GM12878 (cell line): Measurements from ENCODE around the gene CDC42SE1. TPM values are rescaled to one million over a fixed set of nuclear protein-coding genes. Genes with fewer than 3 reads are reported as not detected.

ENCODE experiments used
- ATAC-seq: fragments of 200-7000 bp; cut with Tn5 transposase; 3 replicates; pipeline ENCODE4 v1.9.1; 2020; ENCODE audit warnings: mild to moderate bottlenecking, moderate library complexity
- BruUV-seq: library from RNA; stranded (reverse); fragments of 400-500 nt; replicated peaks from 2 replicates; lab custom pipeline; 2021; lab: Mats Ljungman, UMichigan
- CTCF ChIA-PET: fragments of 300-600 bp; sonication (Branson Sonifier 250); formaldehyde crosslinking; extraction: SDS; loops from one replicate; lab custom pipeline; 2021; ENCODE audit warnings: inconsistent platforms; lab: Yijun Ruan, JAX
- POLR2A ChIA-PET: fragments of 350-600 bp; formaldehyde crosslinking; extraction: SDS; loops from one replicate; lab custom pipeline; 2021; ENCODE audit warnings: inconsistent platforms; lab: Charles Lee
- RAD21 ChIA-PET: fragments of 300-600 bp; sonication (Branson Sonifier 250); formaldehyde crosslinking; loops from one replicate; lab custom pipeline; 2023; ENCODE audit warnings: antibody characterized with exemption; ENCODE audit not compliant: unreplicated experiment; lab: Charles Lee
- SMC1A ChIA-PET: fragments of 300-600 bp; sonication (Branson Sonifier 250); formaldehyde crosslinking; loops from one replicate; lab custom pipeline; 2023; ENCODE audit not compliant: unreplicated experiment, uncharacterized antibody; lab: Charles Lee
- DNase-seq: peaks from one replicate; pipeline ENCODE4 v3.0.0-alpha.2; 2011; ENCODE audit warnings: low read depth, low spot score
- FAIRE-seq: peaks from 3 replicates; lab custom pipeline; 2011; peaks lifted over from hg19 to GRCh38; lab: Jason Lieb, UNC
- H2AFZ ChIP-seq: 2 replicates; pipeline ENCODE4 v1.6.0; 2011; ENCODE audit warnings: low read depth, low read length, control low read depth; ENCODE audit not compliant: control insufficient read depth
- H3K27ac ChIP-seq: 2 replicates; pipeline ENCODE4 v1.5.1; 2011; ENCODE audit warnings: control low read depth; ENCODE audit not compliant: control insufficient read depth, insufficient read depth
- H3K27me3 ChIP-seq, 2 experiments: replicated peaks in 1 of 2; 2 replicates each; pipeline versions ENCODE4 v1.6.0 to v1.6.1; 2011; ENCODE audit warnings: low read length in 1 of 2; ENCODE audit not compliant: control insufficient read depth in 2 of 2, insufficient read depth in 2 of 2
- H3K36me3 ChIP-seq, 2 experiments: 2 replicates each; pipeline ENCODE4 v1.5.1; 2011; ENCODE audit warnings: low read length in 1 of 2; ENCODE audit not compliant: control insufficient read depth in 2 of 2, insufficient read depth in 2 of 2
- H3K4me1 ChIP-seq: 2 replicates; pipeline ENCODE4 v1.6.1; 2011; ENCODE audit warnings: mild to moderate bottlenecking, low read length, moderate library complexity, mixed read lengths; ENCODE audit not compliant: control insufficient read depth, insufficient read depth
- H3K4me2 ChIP-seq: 2 replicates; pipeline ENCODE4 v1.6.0; 2011; ENCODE audit warnings: control low read depth; ENCODE audit not compliant: control insufficient read depth, insufficient read depth
- H3K4me3 ChIP-seq: fragments of 200-600 bp; sonication (generic); 2 replicates; pipeline ENCODE4 v1.5.1; 2016
- H3K79me2 ChIP-seq: 2 replicates; pipeline ENCODE4 v1.6.0; 2011; ENCODE audit warnings: low read length; ENCODE audit not compliant: control insufficient read depth, insufficient read depth
- H3K9ac ChIP-seq: 2 replicates; pipeline ENCODE4 v1.8.0; 2011; ENCODE audit warnings: low read length, control low read depth, mixed read lengths; ENCODE audit not compliant: control insufficient read depth, insufficient read depth
- H3K9me3 ChIP-seq: replicated peaks from 3 replicates; pipeline ENCODE4 v1.5.1; 2011; ENCODE audit warnings: mild to moderate bottlenecking, low read length; ENCODE audit not compliant: control insufficient read depth, insufficient read depth
- H4K20me1 ChIP-seq: 2 replicates; pipeline ENCODE4 v1.6.0; 2011; ENCODE audit not compliant: control insufficient read depth, insufficient read depth
- GATAD2B ChIP-seq: fragments of 450-650 bp; conservative IDR thresholded peaks from 2 replicates; pipeline ENCODE4 v1.6.1; 2017; ENCODE audit warnings: low read depth, mild to moderate bottlenecking, moderate library complexity
- MTA2 ChIP-seq: fragments of 450-650 bp; IDR thresholded peaks from 2 replicates; pipeline ENCODE4 v1.6.1; 2016; ENCODE audit warnings: low read depth, mild to moderate bottlenecking, moderate library complexity
- PBX3 ChIP-seq: IDR thresholded peaks from 2 replicates; pipeline ENCODE4 v1.6.1; 2011; ENCODE audit warnings: mild to moderate bottlenecking, low read depth, low read length, moderate library complexity; ENCODE audit not compliant: insufficient replicate concordance
- PML ChIP-seq: IDR thresholded peaks from 2 replicates; pipeline ENCODE4 v1.6.1; 2012; ENCODE audit warnings: low read length, inconsistent platforms
- RBBP5 ChIP-seq: fragments of 200-600 bp; sonication (generic); conservative IDR thresholded peaks from 2 replicates; pipeline ENCODE4 v1.6.1; 2016
- RUNX3 ChIP-seq: IDR thresholded peaks from 2 replicates; pipeline ENCODE4 v1.6.1; 2012; ENCODE audit warnings: low read length, inconsistent platforms
- SPI1 ChIP-seq: IDR thresholded peaks from 2 replicates; pipeline ENCODE4 v1.6.1; 2011; ENCODE audit warnings: low read depth, mild to moderate bottlenecking, low read length, moderate library complexity, borderline replicate concordance; ENCODE audit not compliant: insufficient read depth
- USF1 ChIP-seq: IDR thresholded peaks from 2 replicates; pipeline ENCODE4 v1.6.1; 2011; ENCODE audit warnings: borderline replicate concordance, low read depth, mild to moderate bottlenecking, moderate library complexity, mixed read lengths, low read length; ENCODE audit not compliant: insufficient read depth; ENCODE audit errors: extremely low read length
- WGBS: methylation state at CpG from one replicate; pipeline ENCODE4 v1.1.6; 2016; ENCODE audit warnings: low lambda C conversion rate; ENCODE audit not compliant: insufficient replicate concordance, insufficient coverage; ENCODE audit errors: missing lambda C conversion rate; 5-methylcytosine and 5-hydroxymethylcytosine counted together
- in situ Hi-C: fragments of 300-500 bp; cut with MboI; formaldehyde crosslinking; loops from 9 replicates; pipeline ENCODE4 v1.14.3; 2018; ENCODE audit warnings: mixed read lengths
- intact Hi-C: fragments of 100-400 bp; cut with micrococcal nuclease; formaldehyde crosslinking; loops from one replicate; pipeline ENCODE4 v1.14.2; 2022; ENCODE audit not compliant: unreplicated experiment
- polyA plus RNA-seq, 11 experiments: library from polyadenylated mRNA; depleted of rRNA in 4 of 11; unstranded in 6 of 11; stranded (reverse) in 5 of 11; fragments of >200 nt; fragmentation: Nextera tagmentation in 4 of 11; fragmentation: Illumina TruSeq in 1 of 11; extraction: Ambion mirVana in 4 of 11; extraction: Trizol in 1 of 11; gene quantifications; 1 replicate in 1 of 11; 2 replicates in 10 of 11; pipeline versions ENCODE4 v1.2.1 to v1.2.3, GENCODE V29; 2011 to 2016; ENCODE audit warnings: inconsistent platforms in 2 of 11, missing spikeins in 2 of 11, low read depth in 1 of 11
- total RNA-seq, 4 experiments: library from RNA; depleted of rRNA in 3 of 4; stranded (reverse); fragments of >200 nt in 3 of 4; fragmentation: Illumina TruSeq in 1 of 4; extraction: Trizol in 1 of 4; gene quantifications; 2 replicates each; pipeline versions ENCODE4 v1.2.1 to v1.2.3, GENCODE V29; 2013 to 2021

CDC42SE1 gene
- total and polyA plus RNA-seq, 10 of the 15 experiments (the other 5 are each of a cell fraction or from before 2014, with no cell fraction given): 35.7 to 112 (median 74.3) TPM

- TF ChIP-seq SPI1: no peak
- no peak for TF ChIP-seq MTA2
- no peak for TF ChIP-seq GATAD2B
- no peak for TF ChIP-seq RBBP5
- no peak for TF ChIP-seq USF1
- TF ChIP-seq, all 136 proteins: peak for 0
Measured at GRCh38 chr1:151058692-151059091, 730 bp downstream of the CDC42SE1 start (continued).

DNA sequence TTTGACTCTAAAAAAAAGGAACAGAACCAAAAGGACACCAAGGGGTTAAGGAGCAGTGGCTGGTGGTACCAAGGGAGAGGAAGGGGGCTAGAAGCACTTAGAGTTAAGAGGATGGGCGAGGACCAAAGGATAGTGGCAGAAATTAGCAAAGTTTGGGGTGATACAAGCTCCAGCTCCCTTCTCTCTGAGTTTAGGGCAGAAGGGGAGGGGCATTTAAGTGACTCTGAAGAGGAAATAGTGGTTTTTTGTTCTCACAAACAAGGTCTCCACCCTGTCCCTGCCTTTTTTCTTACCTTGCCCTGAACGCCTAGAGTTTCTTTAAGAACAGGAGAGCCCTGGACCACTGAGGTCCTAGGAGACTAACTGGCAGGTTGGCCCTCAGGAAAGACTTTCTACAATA lies 3.3 kb downstream of the CDC42SE1 start:
- TF ChIP-seq PML (0 out of 2 replicates have a peak, but pooled peaks have one; percentile 2), RUNX3 (0 out of 2 replicates have a peak, but pooled peaks have one; percentile 25), PBX3 (no peak)
- Histone ChIP-seq H3K4me1 (peaks cover 27% of the 10 kb centered on the region), H3K79me2 (peaks cover 55% of the 10 kb centered on the region), H3K9ac (peak overlapping the region; percentile 50), H3K27ac (peak overlapping the region; percentile 97), H4K20me1 (peaks cover 3% of the 10 kb centered on the region; the same call in 1 of the 2 replicates), H3K36me3 (peaks cover 14 to 37% of the 10 kb centered on the region in 2 experiments), H3K27me3 (no peaks in the 10 kb centered on the region), H3K9me3 (no peaks in the 10 kb centered on the region), H3K4me2 (peak overlapping the region; percentile 74), H2AFZ (no peak overlapping the region), H3K4me3 (peak overlapping the region; percentile 93)
- intact Hi-C loops (no loop called here), in situ Hi-C loops (no loop called here)
- ATAC-seq (no peak), DNase-seq (no peak), FAIRE-seq (no peak)
- no TSS peak for BruUV-seq
- ChIA-PET RAD21 (interaction anchor here (0.6 kb wide), 1 partner anchor 148 kb away, joined by 4 read pairs; no protein-coding TSS in a partner anchor), POLR2A (interaction anchor here (0.6 to 1.2 kb wide), 4 partner anchors 12 to 50 kb away, joined by 3 to 6 read pairs (median 4); partner anchors contain the start of gene MINDY1), SMC1A (interaction anchor here (1.3 kb wide), 1 partner anchor 8 kb away, joined by 5 read pairs; the partner anchor contains the start of gene C1orf56), CTCF (interaction anchor here (2.1 to 7.4 kb wide), 3 partner anchors 9 to 101 kb away, joined by 9 to 76 read pairs (median 12); partner anchors contain the start of genes C1orf56 and TNFAIP8L2)
- WGBS: 18% methylated on average over 2 of the region's 2 CpGs
